GM21717 (cell line): ENCODE measurements around the gene GRID2.

Source experiments
- ATAC-seq: cut with Tn5 transposase; IDR thresholded peaks from one replicate; pipeline ENCODE4 v1.9.1; 2021; ENCODE audit warnings: mild to moderate bottlenecking, moderate library complexity; ENCODE audit not compliant: unreplicated experiment

Gene GRID2

DNA sequence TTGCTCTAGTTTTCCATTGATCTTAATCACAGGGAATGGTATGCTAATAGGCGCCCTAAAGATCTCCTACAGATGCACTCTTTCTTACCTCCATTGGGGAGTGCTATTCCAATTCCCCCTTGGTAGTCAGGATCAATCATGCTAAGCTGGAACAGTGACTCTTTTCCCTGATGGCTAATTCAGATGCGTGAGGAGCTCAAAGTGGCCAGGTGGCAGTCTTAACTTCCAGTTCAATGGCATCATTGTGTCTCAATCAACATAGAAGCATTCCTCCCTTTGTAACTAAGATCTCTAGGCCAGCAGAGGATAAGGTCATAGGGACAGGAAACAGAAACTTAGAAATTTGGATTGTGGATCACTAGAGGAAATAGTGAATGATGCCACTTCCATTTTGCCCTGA, 216.8 kb downstream of the GRID2 start:
- ATAC-seq, result no peak

DNA sequence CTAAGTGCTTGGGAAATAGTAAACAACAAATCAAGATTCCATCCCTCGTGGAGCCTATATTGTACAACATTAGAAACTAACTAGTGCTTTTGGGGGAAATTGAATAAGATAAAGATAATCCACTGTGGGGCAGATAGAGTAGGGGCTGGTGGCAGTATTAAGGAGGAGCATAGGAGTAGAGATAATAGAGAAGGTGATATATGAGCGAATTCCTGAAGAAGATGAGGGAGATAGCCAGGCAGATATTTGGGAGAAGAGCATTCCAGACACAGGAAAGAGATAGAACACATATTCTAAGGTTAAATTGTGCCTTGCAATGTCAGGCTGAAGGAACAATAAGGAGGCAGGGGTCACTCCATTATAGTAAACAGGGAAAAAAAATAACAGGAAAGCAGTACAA, 218.2 kb downstream of the GRID2 start:
- no peak for ATAC-seq

DNA sequence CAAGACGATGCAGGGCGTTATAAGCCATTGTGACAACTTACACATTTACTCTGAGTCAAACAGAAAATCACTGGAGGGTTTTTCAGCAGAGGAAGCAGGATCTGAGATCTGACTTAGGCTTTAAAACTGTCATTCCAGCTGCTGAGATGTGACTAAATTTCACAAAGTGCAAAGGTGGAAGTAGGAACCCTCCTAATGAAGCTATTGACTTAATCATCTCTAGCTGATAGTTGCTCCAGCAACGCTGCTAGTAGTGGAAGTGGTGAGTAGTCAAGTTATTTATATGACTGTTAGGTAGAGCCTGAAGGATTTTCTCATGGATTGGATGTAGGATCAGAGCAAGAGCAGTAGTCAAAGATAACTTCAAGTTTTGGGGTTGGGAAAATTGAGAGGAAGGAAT, 218.6 kb downstream of the GRID2 start:
- ATAC-seq, result no peak

DNA sequence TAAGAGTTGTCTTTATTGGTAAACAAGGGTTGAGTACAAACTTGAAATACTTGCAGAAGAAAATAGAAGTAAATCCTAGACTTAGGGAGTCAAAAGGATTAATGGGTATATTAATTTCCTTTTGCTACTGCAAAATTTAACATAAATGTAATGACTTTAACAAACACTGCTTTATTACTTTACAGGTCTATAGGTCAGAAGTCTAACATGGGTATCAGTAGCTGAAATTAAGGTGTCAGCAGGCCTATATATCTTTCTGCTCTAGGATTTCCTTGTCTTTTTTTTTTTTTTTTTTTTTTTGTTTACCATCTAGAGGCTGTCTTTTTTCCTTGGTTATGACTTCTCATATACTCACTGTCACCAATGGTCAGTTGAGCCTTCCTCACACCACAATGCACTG, 220.4 kb downstream of the GRID2 start:
- ATAC-seq, result no peak

- ATAC-seq, result no peak
Measured at GRCh38 chr4:92528541-92528940, 224.8 kb downstream of the GRID2 start.

DNA sequence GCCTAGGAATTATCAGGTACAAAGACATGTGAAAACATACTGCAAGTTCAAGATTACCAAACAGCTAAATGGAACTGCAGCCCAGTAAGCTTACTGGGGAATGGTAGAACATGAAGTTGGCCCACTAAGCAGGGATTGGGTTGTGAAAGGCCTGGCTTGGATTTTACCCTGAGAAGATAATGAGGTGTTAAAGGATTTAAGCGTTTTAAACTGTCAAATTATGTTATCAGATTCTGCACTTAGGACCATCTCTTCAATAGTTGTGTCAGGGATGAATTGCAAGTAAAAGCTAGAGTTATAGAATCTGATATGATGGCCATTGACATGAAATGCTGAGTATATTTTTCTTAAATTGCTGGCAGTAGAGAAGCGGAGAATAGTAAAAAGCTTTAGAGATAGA, 225.7 kb downstream of the GRID2 start:
- no peak for ATAC-seq

GRCh38 chr4:92535599-92535998, 231.8 kb downstream of the GRID2 start:
- ATAC-seq, result no peak

GRCh38 chr4:92551616-92552015, 247.8 kb downstream of the GRID2 start:
- ATAC-seq, result no peak

DNA sequence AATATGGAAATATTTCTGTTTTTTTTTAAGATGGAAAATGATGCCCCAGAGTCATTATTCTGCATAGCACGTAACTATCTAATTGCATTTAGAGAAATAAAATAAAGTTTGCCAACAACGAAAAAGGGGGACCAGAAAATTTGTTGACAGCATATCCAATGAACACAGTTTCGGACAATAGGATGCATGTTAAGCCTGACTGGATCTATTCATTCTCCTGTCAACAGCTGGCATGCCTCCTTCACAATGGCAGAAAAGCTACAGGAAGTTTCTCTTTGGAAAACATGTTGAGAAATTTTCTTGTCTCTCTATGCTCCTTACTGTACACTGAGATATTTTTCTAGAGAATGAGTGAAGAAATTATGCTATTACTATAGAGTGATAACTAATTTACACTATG, 262.5 kb downstream of the GRID2 start:
- ATAC-seq, result no peak

- ATAC-seq, result no peak
Measured at GRCh38 chr4:92580816-92581215, 277.1 kb downstream of the GRID2 start.

DNA sequence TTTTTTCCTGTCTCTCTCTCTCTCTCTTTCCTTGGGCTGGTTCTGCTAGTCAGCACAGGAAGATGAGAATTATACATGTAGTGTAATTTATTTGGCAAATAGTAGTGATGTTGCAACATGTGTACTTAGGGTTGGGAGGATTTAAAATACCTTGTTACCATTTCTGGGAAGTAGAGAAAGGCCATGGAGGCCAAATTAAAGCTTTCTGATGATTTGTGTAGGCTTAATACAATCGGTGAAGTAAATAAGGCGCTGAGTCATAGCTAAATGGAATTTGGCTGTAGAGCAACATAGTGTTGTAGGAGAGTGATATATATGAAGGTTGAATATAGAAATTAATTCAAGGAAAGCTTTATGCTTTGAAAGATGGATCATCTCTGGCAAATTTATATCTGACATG, 295.3 kb downstream of the GRID2 start:
- ATAC-seq, result no peak

DNA sequence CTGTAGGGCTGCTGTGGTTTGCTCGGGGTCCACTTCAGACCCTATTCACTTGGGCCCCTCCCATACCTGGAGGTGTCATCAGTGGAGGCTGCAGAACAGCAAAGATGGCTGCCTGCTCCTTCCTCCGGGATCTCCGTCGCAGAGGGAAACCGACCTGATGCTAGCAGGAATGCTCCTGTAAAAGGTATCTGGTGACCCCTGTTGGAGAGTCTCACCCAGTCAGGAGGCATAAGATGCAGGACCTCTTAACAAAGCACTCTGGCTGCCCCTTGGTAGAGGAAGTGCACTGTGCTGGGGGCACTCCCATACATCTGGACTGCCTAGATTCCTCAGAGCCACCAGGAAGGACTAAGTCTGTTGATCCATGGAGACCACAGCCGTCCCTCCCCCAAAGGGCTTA, 296.9 kb downstream of the GRID2 start:
- ATAC-seq, result no peak

- no peak for ATAC-seq
Measured at GRCh38 chr4:92606227-92606626, 302.5 kb downstream of the GRID2 start.

DNA sequence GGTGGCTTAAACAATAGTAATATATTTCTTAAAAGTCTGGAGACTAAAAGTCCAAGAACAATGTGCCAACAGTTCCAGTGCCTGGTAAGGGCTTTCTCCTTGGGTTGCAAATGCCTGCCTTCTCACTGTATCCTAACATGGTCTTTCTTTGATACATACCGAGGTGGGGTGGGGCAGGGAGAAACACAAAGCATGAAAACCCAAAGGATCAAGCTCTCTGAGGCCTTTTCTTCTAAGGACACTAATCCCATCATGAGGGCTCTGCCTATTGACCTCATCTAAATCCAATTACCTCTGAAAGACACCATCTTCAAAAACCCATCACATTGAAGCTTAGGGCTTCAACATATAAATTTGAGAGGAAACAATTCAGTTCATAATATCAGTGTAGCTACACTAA, 311.3 kb downstream of the GRID2 start:
- ATAC-seq, result no peak

DNA sequence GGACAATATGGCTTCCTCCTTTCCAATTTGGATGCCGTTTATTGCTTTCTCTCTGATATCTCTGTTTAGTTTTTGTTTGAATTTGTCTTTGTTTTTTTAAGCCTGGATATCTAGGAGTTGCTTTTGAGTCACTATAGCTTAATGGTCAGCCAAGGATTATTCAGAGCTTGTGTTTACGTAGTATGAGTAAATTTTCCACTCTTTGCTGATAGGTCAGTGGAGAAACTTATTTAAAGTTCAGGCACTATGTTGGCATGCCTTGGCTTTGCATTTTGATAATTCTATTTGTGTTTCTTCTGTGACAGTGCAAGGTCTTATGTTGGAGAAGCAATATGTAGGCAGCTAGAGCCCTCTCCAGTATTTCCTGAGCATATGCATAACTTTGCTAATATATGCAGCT, 315.2 kb downstream of the GRID2 start:
- ATAC-seq, result no peak

- ATAC-seq, result no peak
Measured at GRCh38 chr4:92629302-92629701, 325.5 kb downstream of the GRID2 start.

GRCh38 chr4:92634882-92635281, 331.1 kb downstream of the GRID2 start:
- no peak for ATAC-seq

GRCh38 chr4:92636038-92636806, 332.5 kb downstream of the GRID2 start:
- ATAC-seq, result no peak

GRCh38 chr4:92641409-92641808, 337.6 kb downstream of the GRID2 start:
- ATAC-seq, result no peak

DNA sequence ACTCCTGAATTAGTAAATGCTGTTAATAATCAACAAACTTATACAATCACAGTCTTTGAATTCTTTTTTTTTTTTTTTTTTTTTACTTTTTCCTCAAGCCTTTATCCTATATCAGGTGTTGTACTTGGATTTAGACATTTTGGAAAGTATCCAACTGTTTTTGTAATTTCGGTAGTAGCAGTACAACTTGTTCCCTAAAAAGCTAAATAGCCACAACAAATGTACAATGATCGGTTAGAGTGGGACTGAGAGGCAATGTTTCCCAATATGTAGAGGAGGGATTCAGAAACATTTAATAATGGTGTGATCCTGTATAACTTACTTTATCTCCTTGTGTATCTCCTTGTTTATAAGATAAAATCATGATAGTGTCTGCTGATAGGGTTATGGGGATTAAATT, 343.1 kb downstream of the GRID2 start:
- no peak for ATAC-seq

- ATAC-seq, result no peak
Measured at GRCh38 chr4:92651536-92651935, 347.8 kb downstream of the GRID2 start.

GRCh38 chr4:92654084-92654483, 350.3 kb downstream of the GRID2 start:
- no peak for ATAC-seq

GRCh38 chr4:92657695-92658094, 353.9 kb downstream of the GRID2 start:
- ATAC-seq, result no peak
